Nephron (organoid): ENCODE results near the gene NHLRC4.
A peak's percentile ranks its signal among the peaks of the same experiment; 100 is the strongest.

ENCODE experiments used
- H3K27ac Mint-ChIP-seq, 3 experiments: 2 replicates each; pipeline ENCODE4 v1.8.0; 2020; ENCODE audit warnings: mixed read lengths in 3 of 3, mild to moderate bottlenecking in 2 of 3, moderate library complexity in 1 of 3
- H3K27me3 Mint-ChIP-seq: 2 replicates; pipeline ENCODE4 v1.8.0; 2021; ENCODE audit warnings: low read depth, mild to moderate bottlenecking, moderate library complexity, mixed read lengths
- H3K36me3 Mint-ChIP-seq: 2 replicates; pipeline ENCODE4 v1.8.0; 2020; ENCODE audit warnings: low read depth, mixed read lengths
- H3K4me1 Mint-ChIP-seq: 2 replicates; pipeline ENCODE4 v1.8.0; 2020; ENCODE audit warnings: mixed read lengths
- H3K4me3 Mint-ChIP-seq, 3 experiments: 2 replicates each; pipeline ENCODE4 v1.8.0; 2020; ENCODE audit warnings: mild to moderate bottlenecking in 3 of 3, mixed read lengths in 3 of 3, moderate library complexity in 2 of 3
- H3K9me3 Mint-ChIP-seq: 2 replicates; pipeline ENCODE4 v1.8.0; 2020; ENCODE audit warnings: mixed read lengths
- TF ChIP-seq, protein P1 (sequence below), 3 experiments: fragments of 200-600 bp; sonication (generic); IDR thresholded peaks; one replicate each; pipeline ENCODE4 v1.5.0; 2021; ENCODE audit warnings: antibody characterized with exemption in 3 of 3; ENCODE audit not compliant: unreplicated experiment in 3 of 3

Gene NHLRC4

DNA sequence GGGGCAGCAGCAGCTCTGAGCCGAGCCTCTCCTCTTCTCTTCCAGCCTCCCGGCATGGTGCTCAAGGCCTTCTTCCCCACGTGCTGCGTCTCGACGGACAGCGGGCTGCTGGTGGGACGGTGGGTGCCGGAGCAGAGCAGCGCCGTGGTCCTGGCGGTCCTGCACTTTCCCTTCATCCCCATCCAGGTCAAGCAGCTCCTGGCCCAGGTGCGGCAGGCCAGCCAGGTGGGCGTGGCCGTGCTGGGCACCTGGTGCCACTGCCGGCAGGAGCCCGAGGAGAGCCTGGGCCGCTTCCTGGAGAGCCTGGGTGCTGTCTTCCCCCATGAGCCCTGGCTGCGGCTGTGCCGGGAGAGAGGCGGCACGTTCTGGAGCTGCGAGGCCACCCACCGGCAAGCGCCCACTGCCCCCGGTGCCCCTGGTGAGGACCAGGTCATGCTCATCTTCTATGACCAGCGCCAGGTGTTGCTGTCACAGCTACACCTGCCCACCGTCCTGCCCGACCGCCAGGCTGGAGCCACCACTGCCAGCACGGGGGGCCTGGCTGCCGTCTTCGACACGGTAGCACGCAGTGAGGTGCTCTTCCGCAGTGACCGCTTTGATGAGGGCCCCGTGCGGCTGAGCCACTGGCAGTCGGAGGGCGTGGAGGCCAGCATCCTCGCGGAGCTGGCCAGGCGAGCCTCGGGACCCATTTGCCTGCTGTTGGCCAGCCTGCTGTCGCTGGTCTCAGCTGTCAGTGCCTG, 7.4 kb downstream of the NHLRC4 start:
- Mint-ChIP-seq H3K36me3 (no peaks in the 10 kb centered on the region), H3K9me3 (no peaks in the 10 kb centered on the region), H3K27ac (no peak overlapping the region), H3K4me1 (peaks cover 20% of the 10 kb centered on the region), H3K27me3 (no peaks in the 10 kb centered on the region), H3K4me3 (no peak overlapping the region)
- TF ChIP-seq, protein P1, sequence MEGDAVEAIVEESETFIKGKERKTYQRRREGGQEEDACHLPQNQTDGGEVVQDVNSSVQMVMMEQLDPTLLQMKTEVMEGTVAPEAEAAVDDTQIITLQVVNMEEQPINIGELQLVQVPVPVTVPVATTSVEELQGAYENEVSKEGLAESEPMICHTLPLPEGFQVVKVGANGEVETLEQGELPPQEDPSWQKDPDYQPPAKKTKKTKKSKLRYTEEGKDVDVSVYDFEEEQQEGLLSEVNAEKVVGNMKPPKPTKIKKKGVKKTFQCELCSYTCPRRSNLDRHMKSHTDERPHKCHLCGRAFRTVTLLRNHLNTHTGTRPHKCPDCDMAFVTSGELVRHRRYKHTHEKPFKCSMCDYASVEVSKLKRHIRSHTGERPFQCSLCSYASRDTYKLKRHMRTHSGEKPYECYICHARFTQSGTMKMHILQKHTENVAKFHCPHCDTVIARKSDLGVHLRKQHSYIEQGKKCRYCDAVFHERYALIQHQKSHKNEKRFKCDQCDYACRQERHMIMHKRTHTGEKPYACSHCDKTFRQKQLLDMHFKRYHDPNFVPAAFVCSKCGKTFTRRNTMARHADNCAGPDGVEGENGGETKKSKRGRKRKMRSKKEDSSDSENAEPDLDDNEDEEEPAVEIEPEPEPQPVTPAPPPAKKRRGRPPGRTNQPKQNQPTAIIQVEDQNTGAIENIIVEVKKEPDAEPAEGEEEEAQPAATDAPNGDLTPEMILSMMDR (IDR thresholded peaks at IDR 0.05; ENCODE audit: unreplicated experiment in 3 of 3) = no peak

DNA sequence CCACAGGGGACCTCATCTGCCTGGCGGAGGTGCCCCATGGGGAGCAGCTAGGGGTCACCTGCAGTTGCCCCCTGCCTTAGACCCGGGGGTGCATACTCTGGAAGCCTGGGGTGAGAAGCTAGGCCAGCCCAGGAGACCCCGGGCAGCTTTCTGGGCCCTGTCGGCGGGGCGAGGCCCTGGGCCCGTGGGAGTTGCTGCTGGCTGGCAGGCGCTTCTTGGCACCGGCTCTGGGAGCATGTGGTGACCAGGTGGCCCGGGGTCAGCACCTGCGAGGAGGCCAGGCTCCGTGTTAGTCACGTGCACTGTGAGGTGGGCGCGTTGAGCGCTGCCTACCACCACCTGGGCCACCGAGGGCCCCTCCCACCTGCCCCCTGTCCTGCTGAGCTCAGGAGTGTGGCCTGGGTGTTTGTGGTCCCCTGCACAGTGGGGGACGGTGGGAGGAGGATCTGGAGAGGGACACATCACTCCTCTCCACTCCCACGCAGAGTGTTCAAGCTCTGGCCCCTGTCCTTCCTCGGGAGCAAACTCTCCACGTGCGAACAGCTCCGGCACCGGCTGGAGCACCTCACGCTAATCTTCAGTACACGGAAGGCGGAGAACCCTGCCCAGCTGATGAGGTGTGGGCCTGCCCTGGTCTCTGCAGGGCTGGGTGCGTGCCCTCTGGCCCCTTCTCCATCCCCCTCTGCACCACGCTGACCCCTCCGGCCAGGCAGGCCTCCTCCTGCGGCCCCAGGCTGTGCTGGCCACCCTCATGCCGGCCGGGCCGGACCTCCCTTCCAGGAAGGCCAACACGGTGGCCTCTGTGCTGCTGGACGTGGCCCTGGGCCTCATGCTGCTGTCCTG, 8.8 kb downstream of the NHLRC4 start:
- H3K36me3 Mint-ChIP-seq = no peaks in the 10 kb centered on the region
- no peaks in the 10 kb centered on the region for H3K9me3 Mint-ChIP-seq
- no peak overlapping the region for H3K27ac Mint-ChIP-seq
- TF ChIP-seq, protein P1 (IDR thresholded peaks at IDR 0.05; ENCODE audit: unreplicated experiment in 3 of 3) = no peak
- peaks cover 17% of the 10 kb centered on the region for H3K4me1 Mint-ChIP-seq
- no peak overlapping the region for H3K4me3 Mint-ChIP-seq
- no peaks in the 10 kb centered on the region for H3K27me3 Mint-ChIP-seq

DNA sequence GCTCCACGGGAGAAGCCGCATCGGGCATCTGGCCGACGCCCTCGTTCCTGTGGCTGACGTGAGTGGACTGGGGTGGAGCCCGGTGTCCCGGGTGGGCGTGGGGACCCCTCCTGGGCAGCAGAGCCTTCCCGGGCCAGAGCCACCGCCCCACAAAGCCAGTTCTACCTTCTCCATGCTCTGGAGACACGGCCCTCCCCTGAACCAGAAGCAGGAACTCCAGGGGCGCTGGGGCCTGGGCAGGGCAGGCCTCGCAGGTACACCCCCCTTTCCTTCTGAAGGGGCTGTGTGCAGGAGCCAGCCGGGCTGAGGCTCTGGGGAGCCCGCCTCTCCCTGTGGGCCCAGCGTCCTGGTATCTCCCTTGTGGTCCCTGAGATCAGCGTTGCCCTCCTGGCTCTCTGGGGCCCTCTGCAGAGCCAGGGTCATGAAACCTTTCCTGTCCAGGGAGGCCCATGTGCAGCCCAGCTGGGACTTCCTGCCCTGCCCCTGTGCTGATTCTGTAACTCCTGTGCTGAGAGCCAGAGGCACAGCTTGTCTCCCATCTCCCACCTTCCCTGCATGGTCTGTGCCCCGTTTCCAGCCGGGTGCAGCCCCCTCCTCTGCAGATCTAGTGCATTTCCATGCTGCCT, 9.5 kb downstream of the NHLRC4 start:
- TF ChIP-seq, protein P1 (IDR thresholded peaks at IDR 0.05; ENCODE audit: unreplicated experiment in 3 of 3) = no peak
- Mint-ChIP-seq H3K27ac (peak overlapping the region in 1 of 3 experiments; percentile 24), H3K9me3 (no peaks in the 10 kb centered on the region), H3K36me3 (no peaks in the 10 kb centered on the region), H3K27me3 (no peaks in the 10 kb centered on the region), H3K4me1 (peaks cover 9% of the 10 kb centered on the region), H3K4me3 (peak overlapping the region in 1 of 3 experiments; percentile 11)

DNA sequence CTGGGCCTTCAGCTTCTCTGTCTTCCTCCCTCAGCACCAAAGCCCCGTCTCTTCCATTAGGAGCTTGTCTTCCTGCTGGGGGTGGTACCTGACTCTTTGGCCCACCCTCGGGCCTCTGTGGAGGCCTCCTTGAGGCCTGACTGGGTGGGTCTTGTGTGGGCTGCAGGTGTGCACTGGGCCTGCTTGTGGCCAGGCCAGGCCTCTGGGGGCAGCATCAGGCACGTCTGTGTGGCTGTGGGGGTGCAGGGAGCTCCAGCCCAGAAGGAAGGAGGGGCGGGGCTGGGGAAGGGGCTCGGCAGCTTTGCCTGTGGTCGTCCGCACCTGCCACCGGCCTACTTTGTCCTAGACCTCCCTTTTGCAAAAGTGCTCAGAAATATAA, 10.0 kb downstream of the NHLRC4 start:
- H3K27ac Mint-ChIP-seq = peak overlapping the region in 1 of 3 experiments; percentile 24
- H3K4me3 Mint-ChIP-seq = peak overlapping the region in 1 of 3 experiments; percentile 11
- H3K9me3 Mint-ChIP-seq = no peaks in the 10 kb centered on the region
- TF ChIP-seq, protein P1 (IDR thresholded peaks at IDR 0.05; ENCODE audit: unreplicated experiment in 3 of 3) = no peak
- H3K36me3 Mint-ChIP-seq = no peaks in the 10 kb centered on the region
- peaks cover 4% of the 10 kb centered on the region for H3K4me1 Mint-ChIP-seq
- H3K27me3 Mint-ChIP-seq = no peaks in the 10 kb centered on the region

DNA sequence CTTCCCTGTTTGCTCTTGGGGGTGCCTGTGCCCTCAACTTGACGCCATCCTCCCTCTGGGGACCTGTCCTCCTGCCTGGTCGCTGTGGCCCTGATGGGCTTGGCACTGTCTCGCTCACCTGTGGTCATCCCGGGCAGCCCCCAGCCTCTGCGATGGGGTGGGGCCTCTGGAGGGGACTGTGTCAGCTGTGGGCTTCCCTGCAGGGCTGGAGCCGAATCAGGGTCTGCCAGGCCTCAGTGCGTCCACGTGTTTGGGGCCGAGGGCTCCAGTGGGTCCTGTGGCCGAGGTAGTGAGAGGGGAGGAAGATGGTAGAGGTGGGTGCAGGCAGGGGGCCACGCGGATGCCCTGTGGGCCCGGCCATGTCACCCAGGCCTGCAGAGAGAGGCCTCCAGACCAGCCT, 11.0 kb downstream of the NHLRC4 start:
- TF ChIP-seq, protein P1 (IDR thresholded peaks at IDR 0.05; ENCODE audit: unreplicated experiment in 3 of 3) = no peak

More for the DNA sequence above, 11.0 kb downstream of the NHLRC4 start:
- Mint-ChIP-seq H3K27me3 (no peaks in the 10 kb centered on the region), H3K9me3 (no peaks in the 10 kb centered on the region), H3K4me3 (no peak overlapping the region), H3K36me3 (no peaks in the 10 kb centered on the region), H3K4me1 (no peaks in the 10 kb centered on the region), H3K27ac (no peak overlapping the region)
